ENCODE measurements around the gene SPTB.

- TF ChIP-seq ARNT (IDR thresholded peaks at IDR 0.05) (no peak), SUZ12 (IDR thresholded peaks at IDR 0.05) (no peak), SP1 (IDR thresholded peaks at IDR 0.05) (no peak), BHLHE40 (IDR thresholded peaks at IDR 0.05; ENCODE audit: borderline replicate concordance) (no peak), L3MBTL2 (conservative IDR thresholded peaks at IDR 0.05) (no peak), HDGF (IDR thresholded peaks at IDR 0.05; ENCODE audit: borderline replicate concordance) (no peak), ELF4 (IDR thresholded peaks at IDR 0.05) (no peak), ZNF384 (IDR thresholded peaks at IDR 0.05) (no peak)
Measured at GRCh38 chr14:64841121-64841651, 38.5 kb downstream of the SPTB start.
